ENCODE results near the gene HMGCS2.

DNA sequence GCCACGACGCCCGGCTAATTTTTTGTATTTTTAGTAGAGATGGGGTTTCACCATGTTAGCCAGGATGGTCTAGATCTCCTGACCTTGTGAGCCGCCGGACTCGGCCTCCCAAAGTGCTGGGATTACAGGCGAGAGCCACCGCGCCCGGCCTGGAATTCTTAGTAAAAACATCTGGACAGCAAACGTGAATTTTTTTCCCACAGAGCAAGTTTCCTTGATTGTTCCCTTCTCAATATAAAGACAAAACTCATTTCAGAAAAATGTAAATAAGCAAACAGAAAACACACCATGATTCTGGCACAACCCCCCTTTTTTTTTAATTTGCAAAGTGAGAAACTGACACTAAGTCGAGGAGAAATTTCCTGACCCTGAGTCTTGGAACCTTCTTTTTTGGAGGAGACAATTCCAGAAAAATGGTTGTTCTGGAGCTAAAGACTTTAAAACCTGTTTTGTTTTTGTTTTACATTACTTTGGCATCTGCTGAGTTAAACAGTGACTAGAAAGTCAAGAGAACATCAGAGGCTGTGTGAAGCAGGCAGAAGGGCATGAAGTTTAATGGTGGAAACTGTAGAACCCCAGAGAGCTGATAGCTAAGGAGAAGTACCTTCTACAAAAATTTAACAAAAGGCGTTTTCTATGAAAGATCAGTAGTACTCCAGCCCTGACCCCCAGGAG, 10.3 kb upstream of the HMGCS2 start:
- TF ChIP-seq, protein P1, sequence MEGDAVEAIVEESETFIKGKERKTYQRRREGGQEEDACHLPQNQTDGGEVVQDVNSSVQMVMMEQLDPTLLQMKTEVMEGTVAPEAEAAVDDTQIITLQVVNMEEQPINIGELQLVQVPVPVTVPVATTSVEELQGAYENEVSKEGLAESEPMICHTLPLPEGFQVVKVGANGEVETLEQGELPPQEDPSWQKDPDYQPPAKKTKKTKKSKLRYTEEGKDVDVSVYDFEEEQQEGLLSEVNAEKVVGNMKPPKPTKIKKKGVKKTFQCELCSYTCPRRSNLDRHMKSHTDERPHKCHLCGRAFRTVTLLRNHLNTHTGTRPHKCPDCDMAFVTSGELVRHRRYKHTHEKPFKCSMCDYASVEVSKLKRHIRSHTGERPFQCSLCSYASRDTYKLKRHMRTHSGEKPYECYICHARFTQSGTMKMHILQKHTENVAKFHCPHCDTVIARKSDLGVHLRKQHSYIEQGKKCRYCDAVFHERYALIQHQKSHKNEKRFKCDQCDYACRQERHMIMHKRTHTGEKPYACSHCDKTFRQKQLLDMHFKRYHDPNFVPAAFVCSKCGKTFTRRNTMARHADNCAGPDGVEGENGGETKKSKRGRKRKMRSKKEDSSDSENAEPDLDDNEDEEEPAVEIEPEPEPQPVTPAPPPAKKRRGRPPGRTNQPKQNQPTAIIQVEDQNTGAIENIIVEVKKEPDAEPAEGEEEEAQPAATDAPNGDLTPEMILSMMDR (IDR thresholded peaks at IDR 0.05), result no peak
- no peak for TF ChIP-seq POLR2A (IDR thresholded peaks at IDR 0.05; ENCODE audit: low read depth)
